HG02678 (cell line): Measurements from ENCODE around the gene EIF4H.
"Not testable (repeated sequence)": the region's sequence is repeated elsewhere in the genome, so short reads cannot be mapped to it uniquely, and the experiment has no call there.

Experiments used
- ATAC-seq: cut with Tn5 transposase; IDR thresholded peaks from one replicate; pipeline ENCODE4 v1.9.1; 2021; ENCODE audit warnings: mild to moderate bottlenecking, moderate library complexity; ENCODE audit not compliant: unreplicated experiment

The EIF4H gene

GRCh38 chr7:74223711-74224510, 49.8 kb downstream of the EIF4H start:
- ATAC-seq: no peak

GRCh38 chr7:74224511-74224832, 50.3 kb downstream of the EIF4H start:
- no peak for ATAC-seq

- ATAC-seq: not testable (repeated sequence)
These were observed 50.8 kb downstream of the EIF4H start for GRCh38 chr7:74224907-74225306.

DNA sequence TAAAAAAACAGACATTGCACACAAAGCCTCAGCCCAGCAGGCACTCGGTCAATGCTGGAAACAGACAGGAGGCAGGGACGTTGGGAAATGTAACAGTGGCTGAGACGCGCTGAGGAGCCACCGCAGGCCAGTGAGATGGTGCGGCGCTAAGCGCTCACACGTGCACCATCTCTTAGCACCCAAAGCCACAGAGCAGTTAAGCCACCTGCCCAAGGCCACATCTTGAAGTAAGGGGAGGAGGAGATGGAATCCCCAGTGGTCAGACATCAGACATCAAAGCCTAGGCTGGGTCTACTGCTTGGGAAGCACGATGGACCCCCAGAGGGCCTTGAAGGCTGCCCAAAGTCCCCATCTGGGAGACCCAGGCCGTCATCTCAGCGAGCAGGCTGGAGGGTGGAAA, 51.2 kb downstream of the EIF4H start:
- no peak for ATAC-seq

GRCh38 chr7:74226633-74227032, 52.5 kb downstream of the EIF4H start:
- ATAC-seq: no peak

- no peak for ATAC-seq
These were observed 55.1 kb downstream of the EIF4H start for GRCh38 chr7:74228951-74229900.

- peak; percentile 6 for ATAC-seq
These were observed 56.5 kb downstream of the EIF4H start for GRCh38 chr7:74230446-74231231.

DNA sequence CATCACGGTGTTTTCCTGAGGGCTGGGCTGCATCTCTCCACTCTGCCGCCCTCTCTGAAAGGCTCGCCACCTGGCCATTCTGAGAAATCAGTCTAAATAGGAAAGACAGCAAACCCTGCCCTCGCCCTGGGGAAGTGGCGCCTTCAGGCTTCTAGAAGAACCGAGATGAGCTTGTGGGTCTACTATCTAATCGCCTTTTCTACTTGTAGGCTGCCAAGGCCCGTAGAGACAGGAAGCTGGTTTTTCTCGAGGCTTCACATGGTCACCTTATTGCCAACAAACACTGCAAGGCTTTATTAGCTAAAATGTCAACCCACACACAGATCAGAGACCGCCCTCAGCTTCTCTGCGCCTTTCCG, 57.1 kb downstream of the EIF4H start:
- ATAC-seq: peak; percentile 69

GRCh38 chr7:74233655-74234285, 59.6 kb downstream of the EIF4H start:
- no peak for ATAC-seq

DNA sequence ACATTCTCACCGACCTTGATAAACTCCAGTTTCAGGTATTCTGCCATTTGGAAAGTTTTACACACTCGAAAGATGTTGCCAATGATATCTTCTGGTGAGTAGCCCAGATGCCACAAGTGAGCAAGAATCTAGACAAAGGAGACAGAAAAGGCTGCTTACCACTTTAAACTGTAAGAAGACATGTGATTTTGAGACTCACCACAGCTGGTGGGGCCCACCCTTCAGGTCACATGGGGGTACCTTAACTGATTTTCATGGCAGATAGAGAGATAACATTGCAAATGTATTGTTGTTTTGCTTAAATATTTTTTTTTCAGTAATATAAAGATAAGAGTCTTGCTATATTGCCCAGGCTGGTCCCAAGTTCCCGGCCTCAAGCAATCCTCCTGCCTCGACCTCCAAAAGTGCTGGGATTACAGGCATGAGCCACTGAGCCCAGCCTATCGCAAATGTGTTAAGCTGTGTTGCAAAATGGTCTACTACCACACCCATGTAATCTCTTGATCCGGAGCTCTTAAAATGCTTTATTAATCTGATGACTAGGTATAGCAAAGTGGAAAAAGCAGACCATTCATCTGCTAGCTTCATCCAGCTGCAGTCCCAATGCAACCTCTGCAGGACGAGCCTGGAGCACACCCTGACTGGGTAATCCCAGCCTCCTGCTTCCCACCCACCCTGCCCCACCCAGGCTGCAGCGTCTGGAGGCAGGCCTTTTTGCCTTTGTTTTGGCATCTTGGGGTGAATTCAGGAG, 61.5 kb downstream of the EIF4H start:
- no peak for ATAC-seq

- no peak for ATAC-seq
These were observed 62.1 kb downstream of the EIF4H start for GRCh38 chr7:74236284-74236683.

- ATAC-seq: no peak
These were observed 66.3 kb downstream of the EIF4H start for GRCh38 chr7:74240482-74240881.

- no peak for ATAC-seq
These were observed 67.9 kb downstream of the EIF4H start for GRCh38 chr7:74242122-74242443.

DNA sequence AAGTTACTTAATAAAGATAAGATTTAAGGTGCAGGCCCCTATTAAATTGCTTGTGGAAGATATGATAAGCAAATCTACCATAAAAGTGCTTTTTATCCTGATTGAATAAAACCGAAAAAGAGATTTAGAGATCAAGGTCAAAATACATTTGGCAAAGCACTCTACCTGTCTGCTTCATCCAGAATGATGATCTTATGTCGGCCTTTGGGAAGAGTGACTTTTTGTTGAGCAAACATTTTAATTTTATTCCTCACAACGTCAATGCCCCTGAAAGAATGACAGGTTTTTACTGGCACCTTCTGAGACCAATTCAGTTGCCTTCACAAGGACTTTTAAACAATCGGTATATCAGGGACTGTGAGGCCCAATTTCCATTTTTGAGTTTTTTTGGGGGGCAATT, 72.3 kb downstream of the EIF4H start:
- no peak for ATAC-seq
